ENCODE measurements around the gene THSD1. TPM values are rescaled to one million over a fixed set of nuclear protein-coding genes. Genes with fewer than 3 reads are reported as not detected.

The THSD1 gene
- total RNA-seq, 2 donors from 2014 or later = 2.7 to 4.1 TPM

- no peaks in the 10 kb centered on the region for H3K9me3 ChIP-seq
- H3K27ac ChIP-seq = no peak overlapping the region
- TF ChIP-seq, protein P1, sequence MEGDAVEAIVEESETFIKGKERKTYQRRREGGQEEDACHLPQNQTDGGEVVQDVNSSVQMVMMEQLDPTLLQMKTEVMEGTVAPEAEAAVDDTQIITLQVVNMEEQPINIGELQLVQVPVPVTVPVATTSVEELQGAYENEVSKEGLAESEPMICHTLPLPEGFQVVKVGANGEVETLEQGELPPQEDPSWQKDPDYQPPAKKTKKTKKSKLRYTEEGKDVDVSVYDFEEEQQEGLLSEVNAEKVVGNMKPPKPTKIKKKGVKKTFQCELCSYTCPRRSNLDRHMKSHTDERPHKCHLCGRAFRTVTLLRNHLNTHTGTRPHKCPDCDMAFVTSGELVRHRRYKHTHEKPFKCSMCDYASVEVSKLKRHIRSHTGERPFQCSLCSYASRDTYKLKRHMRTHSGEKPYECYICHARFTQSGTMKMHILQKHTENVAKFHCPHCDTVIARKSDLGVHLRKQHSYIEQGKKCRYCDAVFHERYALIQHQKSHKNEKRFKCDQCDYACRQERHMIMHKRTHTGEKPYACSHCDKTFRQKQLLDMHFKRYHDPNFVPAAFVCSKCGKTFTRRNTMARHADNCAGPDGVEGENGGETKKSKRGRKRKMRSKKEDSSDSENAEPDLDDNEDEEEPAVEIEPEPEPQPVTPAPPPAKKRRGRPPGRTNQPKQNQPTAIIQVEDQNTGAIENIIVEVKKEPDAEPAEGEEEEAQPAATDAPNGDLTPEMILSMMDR (IDR thresholded peaks at IDR 0.05) = no peak
- no peak for DNase-seq (ENCODE audit: low spot score)
- no peaks in the 10 kb centered on the region for H3K27me3 ChIP-seq (replicated peaks; ENCODE audit: insufficient read depth)
- H3K4me1 ChIP-seq (ENCODE audit: control insufficient read depth in 1 of 2, low read depth in 2 of 2) = peaks cover 19 to 30% of the 10 kb centered on the region in 2 donors
- no peak for ATAC-seq (ENCODE audit: insufficient number of reproducible peaks, low FRiP score, low read depth)
- H3K4me3 ChIP-seq = no peak overlapping the region
- H3K36me3 ChIP-seq = no peaks in the 10 kb centered on the region
Measured at GRCh38 chr13:52447815-52448552, 42.0 kb upstream of the THSD1 start.

GRCh38 chr13:52447354-52447753 is 41.4 kb upstream of the THSD1 start:
- H3K36me3 ChIP-seq = no peaks in the 10 kb centered on the region
- H3K27ac ChIP-seq = no peak overlapping the region
- no peak overlapping the region for H3K4me3 ChIP-seq
- peaks cover 19 to 30% of the 10 kb centered on the region in 2 donors for H3K4me1 ChIP-seq (ENCODE audit: control insufficient read depth in 1 of 2, low read depth in 2 of 2)
- H3K27me3 ChIP-seq (replicated peaks; ENCODE audit: insufficient read depth) = no peaks in the 10 kb centered on the region
- ATAC-seq (ENCODE audit: insufficient number of reproducible peaks, low FRiP score, low read depth) (no peak), DNase-seq (ENCODE audit: low spot score) (no peak)
- H3K9me3 ChIP-seq = no peaks in the 10 kb centered on the region
- TF ChIP-seq, protein P1 (IDR thresholded peaks at IDR 0.05) = no peak

GRCh38 chr13:52446265-52446664 is 40.3 kb upstream of the THSD1 start:
- Histone ChIP-seq H3K36me3 (no peaks in the 10 kb centered on the region), H3K4me1 (ENCODE audit: control insufficient read depth in 1 of 2, low read depth in 2 of 2) (peaks cover 19 to 30% of the 10 kb centered on the region in 2 donors), H3K27ac (no peak overlapping the region), H3K4me3 (no peak overlapping the region), H3K27me3 (replicated peaks; ENCODE audit: insufficient read depth) (no peaks in the 10 kb centered on the region), H3K9me3 (no peaks in the 10 kb centered on the region)
- ATAC-seq (ENCODE audit: insufficient number of reproducible peaks, low FRiP score, low read depth) (no peak), DNase-seq (ENCODE audit: low spot score) (no peak)
- TF ChIP-seq, protein P1 (IDR thresholded peaks at IDR 0.05) = no peak

DNA sequence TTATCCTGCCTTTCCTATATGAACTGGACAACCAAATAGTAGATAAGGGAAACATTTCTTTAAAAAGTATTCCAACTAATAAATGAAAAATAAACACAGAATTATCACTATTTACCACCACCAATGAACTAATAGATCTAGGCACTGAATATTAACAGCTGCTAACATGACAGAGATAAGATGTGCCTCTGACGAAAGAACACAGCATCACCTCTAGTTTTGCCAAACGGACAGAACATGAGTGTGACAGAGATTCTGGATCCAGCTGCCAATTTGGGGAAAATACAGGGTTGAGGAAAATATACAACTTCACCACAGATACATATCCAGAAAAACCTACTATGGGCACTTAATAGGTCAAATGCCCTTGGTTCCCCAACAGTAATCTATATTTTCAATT is 26.5 kb upstream of the THSD1 start:
- no peak for ATAC-seq (ENCODE audit: insufficient number of reproducible peaks, low FRiP score, low read depth)
- H3K4me1 ChIP-seq (ENCODE audit: control insufficient read depth in 1 of 2, low read depth in 2 of 2) = no peaks in the 10 kb centered on the region
- H3K4me3 ChIP-seq = no peak overlapping the region
- TF ChIP-seq, protein P1 (IDR thresholded peaks at IDR 0.05) = no peak
- H3K9me3 ChIP-seq = no peaks in the 10 kb centered on the region
- H3K36me3 ChIP-seq = peaks cover 30% of the 10 kb centered on the region
- H3K27me3 ChIP-seq (replicated peaks; ENCODE audit: insufficient read depth) = no peaks in the 10 kb centered on the region
- H3K27ac ChIP-seq = no peak overlapping the region
- DNase-seq (ENCODE audit: low spot score) = no peak

DNA sequence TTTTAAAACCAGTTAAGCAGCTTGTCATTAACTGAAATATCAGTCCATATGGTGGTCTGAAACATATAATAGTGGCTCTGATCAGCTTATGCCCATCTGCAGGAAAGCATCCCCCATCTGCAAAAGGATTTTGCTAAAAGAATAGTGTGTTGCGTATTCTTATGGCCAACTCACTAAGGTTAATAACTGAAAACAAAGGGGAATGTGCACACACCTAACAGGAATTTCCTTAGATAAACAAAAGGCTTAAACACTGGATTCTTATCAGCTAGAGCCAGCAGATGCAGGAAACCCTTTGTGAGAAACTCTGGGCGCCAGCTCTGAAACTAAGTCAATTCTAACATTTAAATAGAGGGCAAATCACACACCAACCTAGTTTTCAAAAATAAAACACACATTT is 22.3 kb upstream of the THSD1 start:
- TF ChIP-seq, protein P1 (IDR thresholded peaks at IDR 0.05) = no peak
- Histone ChIP-seq H3K4me1 (ENCODE audit: control insufficient read depth in 1 of 2, low read depth in 2 of 2) (no peaks in the 10 kb centered on the region), H3K27ac (no peak overlapping the region), H3K9me3 (no peaks in the 10 kb centered on the region), H3K36me3 (peaks cover 34% of the 10 kb centered on the region), H3K4me3 (no peak overlapping the region), H3K27me3 (replicated peaks; ENCODE audit: insufficient read depth) (no peaks in the 10 kb centered on the region)
- ATAC-seq (ENCODE audit: insufficient number of reproducible peaks, low FRiP score, low read depth) = no peak
- DNase-seq (ENCODE audit: low spot score) = no peak
